ENCODE measurements around the gene ANO6.

The ANO6 gene

GRCh38 chr12:45336762-45337596 is 121.1 kb downstream of the ANO6 start:
- H3K36me3 Mint-ChIP-seq, result peaks cover 15% of the 10 kb centered on the region
- no peaks in the 10 kb centered on the region for H3K9me3 Mint-ChIP-seq
- H3K4me3 Mint-ChIP-seq, result no peak overlapping the region
- no peaks in the 10 kb centered on the region for H3K27me3 Mint-ChIP-seq
- H3K4me1 Mint-ChIP-seq, result no peaks in the 10 kb centered on the region
- no peak overlapping the region for H3K27ac Mint-ChIP-seq
- DNase-seq (ENCODE audit: low spot score in 2 of 2) (no peak), ATAC-seq (ENCODE audit: low read depth) (no peak)

- Mint-ChIP-seq H3K27ac (no peak overlapping the region), H3K4me3 (no peak overlapping the region), H3K36me3 (peaks cover 13% of the 10 kb centered on the region), H3K9me3 (no peaks in the 10 kb centered on the region), H3K27me3 (no peaks in the 10 kb centered on the region), H3K4me1 (no peaks in the 10 kb centered on the region)
- ATAC-seq (ENCODE audit: low read depth) (no peak), DNase-seq (ENCODE audit: low spot score in 2 of 2) (no peak)
Measured at GRCh38 chr12:45337835-45338234, 121.9 kb downstream of the ANO6 start.

- Mint-ChIP-seq H3K4me3 (no peak overlapping the region), H3K4me1 (no peaks in the 10 kb centered on the region), H3K27me3 (no peaks in the 10 kb centered on the region), H3K27ac (no peak overlapping the region), H3K9me3 (no peaks in the 10 kb centered on the region), H3K36me3 (peaks cover 13% of the 10 kb centered on the region)
- DNase-seq (ENCODE audit: low spot score in 2 of 2) (no peak), ATAC-seq (ENCODE audit: low read depth) (no peak)
Measured at GRCh38 chr12:45338272-45338671, 122.4 kb downstream of the ANO6 start.

- peaks cover 16% of the 10 kb centered on the region for H3K36me3 Mint-ChIP-seq
- no peak for DNase-seq (ENCODE audit: low spot score in 2 of 2)
- no peaks in the 10 kb centered on the region for H3K4me1 Mint-ChIP-seq
- no peaks in the 10 kb centered on the region for H3K9me3 Mint-ChIP-seq
- H3K27me3 Mint-ChIP-seq, result no peaks in the 10 kb centered on the region
- H3K27ac Mint-ChIP-seq, result no peak overlapping the region
- ATAC-seq (ENCODE audit: low read depth), result no peak
- no peak overlapping the region for H3K4me3 Mint-ChIP-seq
Measured at GRCh38 chr12:45339035-45339434, 123.1 kb downstream of the ANO6 start.

GRCh38 chr12:45342171-45342570 is 126.3 kb downstream of the ANO6 start:
- Mint-ChIP-seq H3K9me3 (no peaks in the 10 kb centered on the region), H3K36me3 (peaks cover 15% of the 10 kb centered on the region), H3K27me3 (no peaks in the 10 kb centered on the region), H3K4me1 (no peaks in the 10 kb centered on the region), H3K27ac (no peak overlapping the region), H3K4me3 (no peak overlapping the region)
- no peak for DNase-seq (ENCODE audit: low spot score in 2 of 2)
- no peak for ATAC-seq (ENCODE audit: low read depth)

GRCh38 chr12:45342848-45343247 is 127.0 kb downstream of the ANO6 start:
- no peaks in the 10 kb centered on the region for H3K27me3 Mint-ChIP-seq
- H3K9me3 Mint-ChIP-seq, result no peaks in the 10 kb centered on the region
- peaks cover 15% of the 10 kb centered on the region for H3K36me3 Mint-ChIP-seq

GRCh38 chr12:45343269-45344051 is 127.6 kb downstream of the ANO6 start:
- H3K36me3 Mint-ChIP-seq, result peaks cover 21% of the 10 kb centered on the region
- H3K9me3 Mint-ChIP-seq, result no peaks in the 10 kb centered on the region
- H3K4me1 Mint-ChIP-seq, result no peaks in the 10 kb centered on the region
- no peak for ATAC-seq (ENCODE audit: low read depth)
- DNase-seq (ENCODE audit: low spot score in 2 of 2), result no peak
- no peaks in the 10 kb centered on the region for H3K27me3 Mint-ChIP-seq
- H3K4me3 Mint-ChIP-seq, result no peak overlapping the region
- H3K27ac Mint-ChIP-seq, result no peak overlapping the region

More at GRCh38 chr12:45342848-45343247, 127.0 kb downstream of the ANO6 start:
- Mint-ChIP-seq H3K4me1 (no peaks in the 10 kb centered on the region), H3K4me3 (no peak overlapping the region), H3K27ac (no peak overlapping the region)
- ATAC-seq (ENCODE audit: low read depth) (no peak), DNase-seq (ENCODE audit: low spot score in 2 of 2) (no peak)

- Mint-ChIP-seq H3K4me3 (no peak overlapping the region), H3K27me3 (no peaks in the 10 kb centered on the region), H3K36me3 (peaks cover 49% of the 10 kb centered on the region), H3K27ac (no peak overlapping the region), H3K9me3 (peaks cover 1% of the 10 kb centered on the region), H3K4me1 (no peaks in the 10 kb centered on the region)
- ATAC-seq (ENCODE audit: low read depth) (no peak), DNase-seq (ENCODE audit: low spot score in 2 of 2) (no peak)
Measured at GRCh38 chr12:45348311-45348710, 132.4 kb downstream of the ANO6 start.

- peaks cover 1% of the 10 kb centered on the region for H3K9me3 Mint-ChIP-seq
- no peak overlapping the region for H3K27ac Mint-ChIP-seq
- no peaks in the 10 kb centered on the region for H3K27me3 Mint-ChIP-seq
- H3K36me3 Mint-ChIP-seq, result peaks cover 49% of the 10 kb centered on the region
- peaks cover 3% of the 10 kb centered on the region for H3K4me1 Mint-ChIP-seq
- no peak overlapping the region for H3K4me3 Mint-ChIP-seq
- ATAC-seq (ENCODE audit: low read depth) (no peak), DNase-seq (ENCODE audit: low spot score in 2 of 2) (no peak)
Measured at GRCh38 chr12:45348986-45349385, 133.1 kb downstream of the ANO6 start.

GRCh38 chr12:45349916-45350315 is 134.0 kb downstream of the ANO6 start:
- no peaks in the 10 kb centered on the region for H3K27me3 Mint-ChIP-seq
- peaks cover 50% of the 10 kb centered on the region for H3K36me3 Mint-ChIP-seq
- ATAC-seq (ENCODE audit: low read depth) (no peak), DNase-seq (ENCODE audit: low spot score in 2 of 2) (no peak)
- H3K9me3 Mint-ChIP-seq, result peaks cover 1% of the 10 kb centered on the region
- no peak overlapping the region for H3K27ac Mint-ChIP-seq
- H3K4me3 Mint-ChIP-seq, result no peak overlapping the region
- peaks cover 6% of the 10 kb centered on the region for H3K4me1 Mint-ChIP-seq

GRCh38 chr12:45350861-45351260 is 135.0 kb downstream of the ANO6 start:
- ATAC-seq (ENCODE audit: low read depth) (no peak), DNase-seq (ENCODE audit: low spot score in 2 of 2) (no peak)
- Mint-ChIP-seq H3K36me3 (peaks cover 56% of the 10 kb centered on the region), H3K27me3 (no peaks in the 10 kb centered on the region), H3K4me3 (no peak overlapping the region), H3K27ac (no peak overlapping the region), H3K4me1 (peaks cover 6% of the 10 kb centered on the region), H3K9me3 (peaks cover 1% of the 10 kb centered on the region)

- H3K27ac Mint-ChIP-seq, result no peak overlapping the region
- H3K9me3 Mint-ChIP-seq, result peaks cover 1% of the 10 kb centered on the region
- peaks cover 6% of the 10 kb centered on the region for H3K4me1 Mint-ChIP-seq
- peaks cover 54% of the 10 kb centered on the region for H3K36me3 Mint-ChIP-seq
- no peak overlapping the region for H3K4me3 Mint-ChIP-seq
- H3K27me3 Mint-ChIP-seq, result no peaks in the 10 kb centered on the region
- DNase-seq (ENCODE audit: low spot score in 2 of 2) (no peak), ATAC-seq (ENCODE audit: low read depth) (no peak)
Measured at GRCh38 chr12:45351921-45352670, 136.2 kb downstream of the ANO6 start.

GRCh38 chr12:45353944-45354343 is 138.0 kb downstream of the ANO6 start:
- Mint-ChIP-seq H3K9me3 (peaks cover 1% of the 10 kb centered on the region), H3K4me3 (no peak overlapping the region), H3K27me3 (no peaks in the 10 kb centered on the region), H3K27ac (peak overlapping the region; percentile 28), H3K36me3 (peaks cover 47% of the 10 kb centered on the region), H3K4me1 (peaks cover 6% of the 10 kb centered on the region)
- ATAC-seq (ENCODE audit: low read depth), result no peak
- no peak for DNase-seq (ENCODE audit: low spot score in 2 of 2)

- ATAC-seq (ENCODE audit: low read depth), result no peak
- Mint-ChIP-seq H3K27ac (peak overlapping the region; percentile 28), H3K36me3 (peaks cover 46% of the 10 kb centered on the region)
Measured at GRCh38 chr12:45354399-45354798, 138.5 kb downstream of the ANO6 start.

More at GRCh38 chr12:45354399-45354798, 138.5 kb downstream of the ANO6 start:
- peaks cover 1% of the 10 kb centered on the region for H3K9me3 Mint-ChIP-seq
- no peaks in the 10 kb centered on the region for H3K27me3 Mint-ChIP-seq
- no peak overlapping the region for H3K4me3 Mint-ChIP-seq
- peaks cover 6% of the 10 kb centered on the region for H3K4me1 Mint-ChIP-seq
- DNase-seq (ENCODE audit: low spot score in 2 of 2), result no peak
